NOMO-1 treated with DMSO at 0.1 percent for 48 hours (cell line): ENCODE data around the gene TPCN1.

ENCODE experiments used
- DNase-seq: peaks from one replicate; lab custom pipeline; 2025; ENCODE audit not compliant: unreplicated experiment; lab: John Stamatoyannopoulos, UW

TPCN1 gene

DNA sequence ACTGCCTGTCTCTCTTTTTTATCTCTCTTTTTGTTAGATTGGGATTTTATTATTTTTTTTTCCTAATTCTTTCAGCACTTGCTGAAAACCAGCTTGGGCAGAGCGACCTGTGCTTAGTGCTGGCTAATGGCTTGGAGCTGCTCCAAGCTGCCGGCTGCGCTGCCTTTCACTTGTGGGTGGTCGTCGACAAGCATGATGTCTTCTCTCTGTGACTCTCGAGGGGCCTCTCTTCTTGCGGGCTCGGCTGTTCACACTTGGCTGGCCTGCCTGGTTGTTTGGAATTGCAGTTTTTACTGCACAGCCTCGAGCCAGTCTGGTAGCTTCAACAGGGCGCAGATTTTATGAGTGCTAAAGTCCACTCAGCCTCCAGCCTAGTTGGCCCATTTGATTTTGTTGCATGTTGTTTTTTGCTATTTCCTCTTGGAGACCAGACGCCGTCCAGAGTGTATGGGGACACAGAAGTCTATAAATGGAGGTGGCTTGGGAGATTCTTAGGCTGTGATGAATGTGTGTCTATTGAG lies 18.6 kb downstream of the TPCN1 start:
- DNase-seq: no peak

- peak; percentile 69 for DNase-seq
Observed at GRCh38 chr12:113240395-113240794, 19.1 kb downstream of the TPCN1 start.

DNA sequence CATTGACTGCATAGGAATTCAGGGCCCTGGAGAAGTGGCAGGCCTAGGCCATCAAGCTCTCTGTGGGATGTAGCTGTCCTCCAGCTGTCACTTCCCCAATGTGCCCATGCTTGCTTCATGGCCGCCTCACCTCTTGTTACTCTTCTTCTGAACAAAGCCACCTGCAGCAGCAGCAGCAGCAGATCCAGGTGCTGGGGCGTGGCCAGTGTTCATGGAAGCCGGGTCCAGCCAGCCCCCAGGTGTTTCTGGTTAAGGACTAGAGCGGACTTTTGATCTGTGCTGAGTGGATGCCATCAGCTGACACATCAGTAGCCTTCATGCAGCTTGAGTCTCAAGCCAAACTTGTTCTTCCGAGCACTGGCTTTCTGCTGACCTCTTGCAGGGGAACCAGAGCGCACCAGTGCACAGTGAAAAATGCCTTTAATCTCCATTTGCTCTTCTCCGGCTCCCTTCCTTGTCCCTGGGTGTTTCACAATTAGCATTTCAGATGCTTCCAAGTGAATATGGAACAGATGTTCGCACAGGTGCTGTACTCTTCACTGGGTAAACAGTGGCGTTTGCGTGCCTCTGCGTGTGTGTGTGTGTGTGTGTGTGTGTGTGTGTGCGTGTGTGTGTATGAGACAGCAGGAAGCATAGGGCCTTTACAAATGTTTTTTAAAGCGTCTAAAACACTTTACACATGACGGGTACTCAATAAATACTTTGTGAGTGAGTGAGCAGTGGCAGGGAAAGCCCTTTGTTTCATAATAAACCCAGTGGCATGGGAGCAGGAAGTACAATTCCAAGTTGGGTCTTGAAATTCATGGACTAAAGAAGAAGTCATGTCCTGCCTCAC lies 20.1 kb downstream of the TPCN1 start:
- DNase-seq: no peak

GRCh38 chr12:113242026-113242418 lies 20.8 kb downstream of the TPCN1 start:
- peak; percentile 11 for DNase-seq

- no peak for DNase-seq
Observed at GRCh38 chr12:113242560-113242959, 21.3 kb downstream of the TPCN1 start.

- no peak for DNase-seq
Observed at GRCh38 chr12:113244047-113244460, 22.8 kb downstream of the TPCN1 start.

- no peak for DNase-seq
Observed at GRCh38 chr12:113244478-113244958, 23.3 kb downstream of the TPCN1 start.

GRCh38 chr12:113245695-113246477 lies 24.6 kb downstream of the TPCN1 start:
- no peak for DNase-seq

DNA sequence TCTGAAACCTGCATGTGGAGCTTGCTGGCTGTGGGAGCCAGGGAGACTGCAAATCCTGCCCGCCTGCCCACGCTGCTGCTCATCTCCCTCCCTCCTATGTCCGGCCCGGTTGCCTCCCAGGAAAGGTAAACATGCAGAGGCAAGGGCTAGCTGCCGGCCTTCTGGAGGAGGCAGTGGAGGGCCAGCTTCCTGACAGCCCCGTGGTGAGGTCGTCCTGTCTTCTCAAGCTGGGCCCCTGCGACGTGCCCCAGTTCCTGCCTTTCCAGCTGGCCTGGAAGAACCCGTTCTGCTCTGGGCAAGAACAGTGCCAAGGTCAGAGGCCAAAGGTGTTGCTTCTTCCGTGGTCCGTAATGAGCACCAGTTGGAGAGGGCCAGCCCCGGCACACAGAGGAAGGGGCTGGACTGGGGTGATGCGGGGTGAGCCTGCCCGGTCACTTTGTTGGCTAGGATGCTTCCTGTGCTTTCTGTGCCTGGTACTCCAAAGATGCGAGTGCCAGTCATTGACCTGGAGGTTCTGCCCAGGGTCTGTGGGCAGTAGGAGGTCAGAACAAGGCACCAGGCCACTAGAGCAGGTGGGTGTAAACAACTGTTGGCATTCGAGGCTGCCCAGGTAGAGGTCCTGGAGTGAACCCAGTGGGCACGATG lies 25.3 kb downstream of the TPCN1 start:
- DNase-seq: no peak

DNA sequence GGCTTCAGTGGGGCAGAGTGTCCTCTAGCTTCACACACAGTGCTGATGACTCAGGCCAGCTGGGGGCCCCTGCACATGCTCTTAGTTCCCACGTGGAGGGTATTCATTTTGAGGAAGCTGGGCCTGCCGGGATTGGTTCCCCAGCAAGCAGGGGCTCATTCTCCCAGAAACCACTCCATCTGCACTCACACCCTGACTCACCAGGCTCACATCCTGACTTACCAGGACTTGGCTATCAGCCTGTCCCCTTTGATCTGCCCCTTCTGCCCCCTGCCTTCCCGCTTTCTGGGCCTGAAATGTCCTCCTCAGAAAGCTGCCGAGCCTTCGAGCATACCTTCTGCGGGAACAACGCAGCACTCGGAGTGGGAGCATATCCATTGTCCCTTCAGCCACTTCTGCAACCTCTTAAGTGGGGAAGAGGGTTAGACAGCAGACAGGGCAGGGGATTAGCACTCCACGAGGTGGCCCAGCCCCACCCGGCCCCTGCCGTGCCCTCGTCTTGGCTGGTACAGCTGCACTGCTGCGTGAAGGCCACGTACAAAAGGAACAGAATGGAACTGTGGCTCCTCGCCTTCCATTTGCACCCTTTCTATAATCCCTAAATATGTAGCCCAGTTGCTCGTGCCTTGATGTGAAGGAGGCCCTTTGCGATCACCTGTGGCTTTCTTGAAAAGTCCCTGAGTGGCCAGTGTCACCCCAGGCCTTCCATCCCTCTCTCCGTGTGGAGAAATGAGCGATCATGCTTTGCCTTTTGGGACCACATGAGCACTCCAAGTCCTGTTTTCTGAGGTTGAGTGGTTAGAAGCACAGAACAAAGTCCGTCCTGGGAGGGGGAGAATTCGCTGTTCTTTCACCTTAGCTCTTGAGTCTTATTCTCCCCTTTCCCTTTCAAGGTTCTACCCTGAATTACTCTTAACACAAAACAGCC lies 26.1 kb downstream of the TPCN1 start:
- DNase-seq: peak; percentile 36

GRCh38 chr12:113248051-113248825 lies 27.0 kb downstream of the TPCN1 start:
- no peak for DNase-seq

- no peak for DNase-seq
Observed at GRCh38 chr12:113248842-113249435, 27.7 kb downstream of the TPCN1 start.

- DNase-seq: no peak
Observed at GRCh38 chr12:113249546-113249945, 28.3 kb downstream of the TPCN1 start.

DNA sequence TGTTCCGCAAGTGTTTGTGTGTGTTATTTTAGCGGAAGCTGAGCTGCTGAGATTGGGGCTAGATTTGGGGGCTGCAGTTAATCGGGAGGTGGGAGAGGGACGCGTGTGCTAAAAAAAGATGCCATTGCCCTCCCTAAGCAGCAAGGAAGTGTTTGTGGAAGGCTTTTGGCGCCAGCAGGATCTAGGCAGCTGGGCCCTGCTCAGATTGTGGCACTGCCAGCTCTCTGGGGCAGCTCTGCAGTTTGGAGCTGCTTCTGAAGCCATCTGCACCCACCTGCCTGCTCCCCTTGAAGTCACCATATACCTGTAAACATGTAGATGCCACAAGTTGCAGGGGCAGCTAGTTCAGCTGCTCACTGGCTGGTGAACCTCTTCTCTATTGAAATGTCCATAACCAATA lies 28.8 kb downstream of the TPCN1 start:
- no peak for DNase-seq

GRCh38 chr12:113251404-113252070 lies 30.3 kb downstream of the TPCN1 start:
- no peak for DNase-seq

DNA sequence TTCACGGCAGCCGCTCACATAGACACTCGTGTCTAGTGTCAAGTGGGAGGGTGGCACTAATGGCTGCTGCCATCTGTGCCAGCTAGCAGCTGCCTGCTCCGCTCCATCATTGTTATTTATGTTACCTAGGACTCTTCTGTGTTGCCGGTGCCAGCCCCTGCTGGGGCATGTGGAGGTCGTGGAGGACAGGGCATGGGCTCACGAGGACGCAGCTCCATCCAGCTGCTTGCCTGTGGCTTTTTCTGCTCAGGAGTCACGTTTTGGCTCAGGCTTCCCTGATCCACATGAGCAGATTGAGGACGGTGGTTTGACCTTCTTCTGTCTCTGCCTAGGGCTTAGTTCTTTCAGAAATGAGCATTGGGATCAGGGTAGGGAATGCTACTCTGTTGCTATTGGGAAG lies 31.2 kb downstream of the TPCN1 start:
- DNase-seq: no peak

GRCh38 chr12:113253532-113254285 lies 32.4 kb downstream of the TPCN1 start:
- no peak for DNase-seq

DNA sequence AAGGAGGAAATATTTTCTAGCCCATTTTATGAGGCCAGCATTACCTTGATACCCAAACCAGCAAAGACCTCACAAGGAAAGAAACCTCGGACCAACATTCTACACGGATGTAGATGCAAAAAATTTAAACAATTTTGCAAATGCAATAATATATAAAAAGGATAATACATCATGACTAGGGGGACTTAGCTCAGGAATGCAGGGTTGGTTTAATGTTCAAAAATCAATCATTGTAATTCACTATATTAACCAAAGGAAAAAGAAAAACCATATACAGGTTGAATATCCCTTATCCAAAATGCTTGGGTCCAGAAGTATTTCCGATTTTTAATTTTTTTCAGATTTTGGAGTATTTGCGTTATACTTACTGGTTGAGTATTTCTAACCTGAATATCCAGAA lies 33.0 kb downstream of the TPCN1 start:
- DNase-seq: no peak
